Measurements from ENCODE around the gene AHCYL2. TPM values are rescaled to one million over a fixed set of nuclear protein-coding genes. Genes with fewer than 3 reads are reported as not detected.

AHCYL2 gene
- 6.3 and 8.1 TPM in 2 replicates for total RNA-seq

DNA sequence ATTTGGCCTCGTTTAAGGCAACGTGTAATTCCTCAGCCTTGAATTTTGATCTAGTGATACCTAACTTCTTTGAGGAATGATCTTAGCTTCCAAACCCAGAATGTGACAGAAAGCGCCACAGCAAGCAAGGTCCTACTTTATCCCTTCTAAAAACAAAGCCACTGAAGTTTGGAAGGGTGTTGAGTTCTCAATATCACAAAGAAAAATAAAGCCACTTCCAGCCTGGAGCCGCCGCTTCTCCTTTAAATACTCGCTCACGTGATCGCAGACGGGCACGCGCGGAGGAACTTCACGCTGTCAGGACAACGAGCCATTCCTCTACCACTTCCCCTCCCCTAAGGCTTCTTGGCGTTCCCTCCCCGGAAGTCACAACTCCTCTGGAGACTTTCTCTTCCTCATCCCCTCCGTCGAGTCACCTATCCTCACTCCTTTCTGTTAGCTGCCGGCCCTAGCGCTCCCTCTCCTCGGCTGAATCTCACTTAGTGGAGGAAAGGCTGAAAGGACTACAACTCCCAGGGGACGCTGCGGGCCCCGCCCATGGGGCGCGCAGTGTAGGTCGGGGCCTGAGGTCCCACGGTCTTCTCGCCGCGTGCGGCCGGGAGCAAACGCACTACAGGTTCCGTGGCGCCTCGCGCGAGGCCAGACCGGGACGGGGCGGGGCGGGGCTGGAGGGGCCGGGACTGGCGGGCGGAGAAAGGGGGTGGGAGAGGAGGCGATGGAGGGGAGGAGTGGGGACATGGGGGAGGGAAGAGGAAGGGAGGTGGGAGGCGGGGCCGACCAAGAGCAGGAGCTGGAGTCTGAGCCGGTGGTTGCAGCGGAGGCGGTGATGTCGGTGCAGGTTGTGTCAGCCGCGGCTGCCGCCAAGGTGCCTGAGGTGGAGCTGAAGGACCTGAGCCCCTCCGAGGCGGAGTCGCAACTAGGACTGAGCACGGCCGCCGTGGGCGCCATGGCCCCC lies at the start of gene AHCYL2:
Gene AHCYL2, plus strand, starts transcription at position 780 of the 955 bp plus-strand sequence.

GRCh38 chr7:129188372-129188891 lies 36.4 kb upstream of the AHCYL2 start, which contains the start of gene SMO:
TSS of gene SMO (plus strand) at chr7:129188633. CDS start at chr7:129189152, 519 bp downstream.

GRCh38 chr7:129433847-129434674 lies 209.2 kb downstream of the AHCYL2 start, which contains the start of gene STRIP2:
TSS of gene STRIP2 (plus strand) at chr7:129434432. CDS start at chr7:129434473, 41 bp downstream.

Other genes with a start within 250 kb of the AHCYL2 start
- gene TNPO3, start 169.9 kb upstream of the AHCYL2 start, total RNA-seq, result 46.9 and 56.4 TPM in 2 replicates
- 0.65 and 1.3 TPM in 2 replicates for gene TSPAN33, start 80.3 kb upstream of the AHCYL2 start, total RNA-seq
- 30.2 and 33.5 TPM in 2 replicates for gene SMO, start 36.4 kb upstream of the AHCYL2 start, total RNA-seq
- gene STRIP2, start 209.4 kb downstream of the AHCYL2 start, total RNA-seq, result 2.7 and 4.3 TPM in 2 replicates